AML-193 (cell line): ENCODE data around the gene STAT4.
A peak's percentile ranks its signal among the peaks of the same experiment; 100 is the strongest.

Source experiments
- DNase-seq, 2 experiments: peaks; one replicate each; lab custom pipeline; 2025; lab: John Stamatoyannopoulos, UW

STAT4 gene

GRCh38 chr2:191145769-191146471 is 4.9 kb downstream of the STAT4 start:
- no peak for DNase-seq

GRCh38 chr2:191144217-191144616 is 6.6 kb downstream of the STAT4 start:
- no peak for DNase-seq

- DNase-seq = no peak
Measured at GRCh38 chr2:191143791-191144190, 7.0 kb downstream of the STAT4 start.

- DNase-seq = no peak
Measured at GRCh38 chr2:191128911-191129304, 21.9 kb downstream of the STAT4 start.

- DNase-seq = no peak
Measured at GRCh38 chr2:191128172-191128910, 22.5 kb downstream of the STAT4 start.

- DNase-seq = no peak
Measured at GRCh38 chr2:191127235-191127634, 23.6 kb downstream of the STAT4 start.

GRCh38 chr2:191126386-191127085 is 24.3 kb downstream of the STAT4 start:
- no peak for DNase-seq

GRCh38 chr2:191125646-191126045 is 25.1 kb downstream of the STAT4 start:
- DNase-seq = no peak

- no peak for DNase-seq
Measured at GRCh38 chr2:191122638-191123294, 28.0 kb downstream of the STAT4 start.

GRCh38 chr2:191117341-191117740 is 33.5 kb downstream of the STAT4 start:
- no peak for DNase-seq

- no peak for DNase-seq
Measured at GRCh38 chr2:191115804-191116203, 35.0 kb downstream of the STAT4 start.

GRCh38 chr2:191115391-191115790 is 35.4 kb downstream of the STAT4 start:
- DNase-seq = no peak

- no peak for DNase-seq
Measured at GRCh38 chr2:191114403-191114886, 36.3 kb downstream of the STAT4 start.

GRCh38 chr2:191113761-191114160 is 37.0 kb downstream of the STAT4 start:
- DNase-seq = no peak

- DNase-seq = no peak
Measured at GRCh38 chr2:191112448-191112901, 38.3 kb downstream of the STAT4 start.

- no peak for DNase-seq
Measured at GRCh38 chr2:191109888-191110287, 40.9 kb downstream of the STAT4 start.

- no peak for DNase-seq
Measured at GRCh38 chr2:191108331-191108730, 42.5 kb downstream of the STAT4 start.

GRCh38 chr2:191105082-191105481 is 45.7 kb downstream of the STAT4 start:
- no peak for DNase-seq

GRCh38 chr2:191103774-191104173 is 47.0 kb downstream of the STAT4 start:
- peak; percentile 22 to 41 for DNase-seq

GRCh38 chr2:191100216-191100615 is 50.6 kb downstream of the STAT4 start:
- DNase-seq = no peak

GRCh38 chr2:191087311-191087710 is 63.5 kb downstream of the STAT4 start:
- no peak for DNase-seq

- DNase-seq = no peak
Measured at GRCh38 chr2:191086706-191087105, 64.1 kb downstream of the STAT4 start.
